ENCODE data around the gene SMIM5. TPM values are rescaled to one million over a fixed set of nuclear protein-coding genes. Genes with fewer than 3 reads are reported as not detected.

The SMIM5 gene
- total and polyA plus RNA-seq, 2 of the 13 experiments (the other 11 are each of a cell fraction or from before 2014, with no cell fraction given), result not detected

DNA sequence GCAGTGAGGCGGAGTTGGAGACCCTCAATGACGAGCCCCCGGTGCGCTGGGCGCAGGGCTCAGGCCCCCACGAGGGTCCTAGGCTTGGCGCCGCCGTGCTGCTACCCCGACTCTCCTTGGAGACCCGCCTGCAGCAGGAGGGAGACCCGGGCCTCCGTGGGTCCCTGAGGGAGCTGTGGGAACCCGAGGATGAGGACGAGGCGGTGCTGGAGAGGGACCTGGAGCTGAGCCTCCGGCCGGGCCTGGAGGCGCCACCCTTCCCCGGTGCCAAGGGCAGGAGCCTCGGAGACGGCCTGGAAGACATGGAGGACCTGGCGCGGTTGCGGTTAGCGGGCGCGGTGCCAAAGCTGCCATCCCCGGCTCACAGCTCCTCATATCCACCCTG lies 43.3 kb upstream of the SMIM5 start (continued):
- TF ChIP-seq TBL1XR1 (IDR thresholded peaks at IDR 0.05; ENCODE audit: borderline replicate concordance, low read length, partially characterized antibody) (no peak), ZNF768 (CRISPR knock-in tag; IDR thresholded peaks at IDR 0.05) (no peak; the same call in 1 of the 2 replicates), GABPB1 (CRISPR knock-in tag; IDR thresholded peaks at IDR 0.05) (peak; percentile 34; the same call in 1 of the 2 replicates), CC2D1A (CRISPR knock-in tag; IDR thresholded peaks at IDR 0.05) (no peak), TEAD2 (CRISPR knock-in tag; IDR thresholded peaks at IDR 0.05) (no peak), SP5 (CRISPR knock-in tag; IDR thresholded peaks at IDR 0.05; ENCODE audit: borderline replicate concordance, low read depth) (no peak), ZNF326 (CRISPR knock-in tag; IDR thresholded peaks at IDR 0.05; ENCODE audit: borderline replicate concordance) (no peak), FLYWCH1 (CRISPR knock-in tag; IDR thresholded peaks at IDR 0.05) (no peak), KDM1A (CRISPR knock-in tag; IDR thresholded peaks at IDR 0.05) (no peak), CEBPG (CRISPR knock-in tag; IDR thresholded peaks at IDR 0.05) (no peak), FOXC1 (CRISPR knock-in tag; IDR thresholded peaks at IDR 0.05; ENCODE audit: borderline replicate concordance) (0 out of 2 replicates have a peak, but pooled peaks have one; percentile 12), EED (CRISPR knock-in tag; IDR thresholded peaks at IDR 0.05) (no peak), RELA (CRISPR knock-in tag; IDR thresholded peaks at IDR 0.05) (no peak), GZF1 (CRISPR knock-in tag; IDR thresholded peaks at IDR 0.05) (no peak), MED13 (CRISPR knock-in tag; IDR thresholded peaks at IDR 0.05) (0 out of 2 replicates have a peak, but pooled peaks have one; percentile 30), ZNF530 (CRISPR knock-in tag; IDR thresholded peaks at IDR 0.05; ENCODE audit: low read depth) (no peak), AGO2 (optimal IDR thresholded peaks at IDR 0.05; ENCODE audit: low read depth, low read length) (peak; percentile 33), ZNF841 (CRISPR knock-in tag; IDR thresholded peaks at IDR 0.05; ENCODE audit: borderline replicate concordance) (no peak)
- TF ChIP-seq, protein P1, sequence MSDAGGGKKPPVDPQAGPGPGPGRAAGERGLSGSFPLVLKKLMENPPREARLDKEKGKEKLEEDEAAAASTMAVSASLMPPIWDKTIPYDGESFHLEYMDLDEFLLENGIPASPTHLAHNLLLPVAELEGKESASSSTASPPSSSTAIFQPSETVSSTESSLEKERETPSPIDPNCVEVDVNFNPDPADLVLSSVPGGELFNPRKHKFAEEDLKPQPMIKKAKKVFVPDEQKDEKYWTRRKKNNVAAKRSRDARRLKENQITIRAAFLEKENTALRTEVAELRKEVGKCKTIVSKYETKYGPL (CRISPR knock-in tag; IDR thresholded peaks at IDR 0.05), result no peak
- TF ChIP-seq, protein P2, sequence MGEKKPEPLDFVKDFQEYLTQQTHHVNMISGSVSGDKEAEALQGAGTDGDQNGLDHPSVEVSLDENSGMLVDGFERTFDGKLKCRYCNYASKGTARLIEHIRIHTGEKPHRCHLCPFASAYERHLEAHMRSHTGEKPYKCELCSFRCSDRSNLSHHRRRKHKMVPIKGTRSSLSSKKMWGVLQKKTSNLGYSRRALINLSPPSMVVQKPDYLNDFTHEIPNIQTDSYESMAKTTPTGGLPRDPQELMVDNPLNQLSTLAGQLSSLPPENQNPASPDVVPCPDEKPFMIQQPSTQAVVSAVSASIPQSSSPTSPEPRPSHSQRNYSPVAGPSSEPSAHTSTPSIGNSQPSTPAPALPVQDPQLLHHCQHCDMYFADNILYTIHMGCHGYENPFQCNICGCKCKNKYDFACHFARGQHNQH (CRISPR knock-in tag; IDR thresholded peaks at IDR 0.05), result no peak
- TF ChIP-seq, protein P3, sequence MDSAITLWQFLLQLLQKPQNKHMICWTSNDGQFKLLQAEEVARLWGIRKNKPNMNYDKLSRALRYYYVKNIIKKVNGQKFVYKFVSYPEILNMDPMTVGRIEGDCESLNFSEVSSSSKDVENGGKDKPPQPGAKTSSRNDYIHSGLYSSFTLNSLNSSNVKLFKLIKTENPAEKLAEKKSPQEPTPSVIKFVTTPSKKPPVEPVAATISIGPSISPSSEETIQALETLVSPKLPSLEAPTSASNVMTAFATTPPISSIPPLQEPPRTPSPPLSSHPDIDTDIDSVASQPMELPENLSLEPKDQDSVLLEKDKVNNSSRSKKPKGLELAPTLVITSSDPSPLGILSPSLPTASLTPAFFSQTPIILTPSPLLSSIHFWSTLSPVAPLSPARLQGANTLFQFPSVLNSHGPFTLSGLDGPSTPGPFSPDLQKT (CRISPR knock-in tag; IDR thresholded peaks at IDR 0.05; ENCODE audit: borderline replicate concordance), result no peak
- TF ChIP-seq, protein P4, sequence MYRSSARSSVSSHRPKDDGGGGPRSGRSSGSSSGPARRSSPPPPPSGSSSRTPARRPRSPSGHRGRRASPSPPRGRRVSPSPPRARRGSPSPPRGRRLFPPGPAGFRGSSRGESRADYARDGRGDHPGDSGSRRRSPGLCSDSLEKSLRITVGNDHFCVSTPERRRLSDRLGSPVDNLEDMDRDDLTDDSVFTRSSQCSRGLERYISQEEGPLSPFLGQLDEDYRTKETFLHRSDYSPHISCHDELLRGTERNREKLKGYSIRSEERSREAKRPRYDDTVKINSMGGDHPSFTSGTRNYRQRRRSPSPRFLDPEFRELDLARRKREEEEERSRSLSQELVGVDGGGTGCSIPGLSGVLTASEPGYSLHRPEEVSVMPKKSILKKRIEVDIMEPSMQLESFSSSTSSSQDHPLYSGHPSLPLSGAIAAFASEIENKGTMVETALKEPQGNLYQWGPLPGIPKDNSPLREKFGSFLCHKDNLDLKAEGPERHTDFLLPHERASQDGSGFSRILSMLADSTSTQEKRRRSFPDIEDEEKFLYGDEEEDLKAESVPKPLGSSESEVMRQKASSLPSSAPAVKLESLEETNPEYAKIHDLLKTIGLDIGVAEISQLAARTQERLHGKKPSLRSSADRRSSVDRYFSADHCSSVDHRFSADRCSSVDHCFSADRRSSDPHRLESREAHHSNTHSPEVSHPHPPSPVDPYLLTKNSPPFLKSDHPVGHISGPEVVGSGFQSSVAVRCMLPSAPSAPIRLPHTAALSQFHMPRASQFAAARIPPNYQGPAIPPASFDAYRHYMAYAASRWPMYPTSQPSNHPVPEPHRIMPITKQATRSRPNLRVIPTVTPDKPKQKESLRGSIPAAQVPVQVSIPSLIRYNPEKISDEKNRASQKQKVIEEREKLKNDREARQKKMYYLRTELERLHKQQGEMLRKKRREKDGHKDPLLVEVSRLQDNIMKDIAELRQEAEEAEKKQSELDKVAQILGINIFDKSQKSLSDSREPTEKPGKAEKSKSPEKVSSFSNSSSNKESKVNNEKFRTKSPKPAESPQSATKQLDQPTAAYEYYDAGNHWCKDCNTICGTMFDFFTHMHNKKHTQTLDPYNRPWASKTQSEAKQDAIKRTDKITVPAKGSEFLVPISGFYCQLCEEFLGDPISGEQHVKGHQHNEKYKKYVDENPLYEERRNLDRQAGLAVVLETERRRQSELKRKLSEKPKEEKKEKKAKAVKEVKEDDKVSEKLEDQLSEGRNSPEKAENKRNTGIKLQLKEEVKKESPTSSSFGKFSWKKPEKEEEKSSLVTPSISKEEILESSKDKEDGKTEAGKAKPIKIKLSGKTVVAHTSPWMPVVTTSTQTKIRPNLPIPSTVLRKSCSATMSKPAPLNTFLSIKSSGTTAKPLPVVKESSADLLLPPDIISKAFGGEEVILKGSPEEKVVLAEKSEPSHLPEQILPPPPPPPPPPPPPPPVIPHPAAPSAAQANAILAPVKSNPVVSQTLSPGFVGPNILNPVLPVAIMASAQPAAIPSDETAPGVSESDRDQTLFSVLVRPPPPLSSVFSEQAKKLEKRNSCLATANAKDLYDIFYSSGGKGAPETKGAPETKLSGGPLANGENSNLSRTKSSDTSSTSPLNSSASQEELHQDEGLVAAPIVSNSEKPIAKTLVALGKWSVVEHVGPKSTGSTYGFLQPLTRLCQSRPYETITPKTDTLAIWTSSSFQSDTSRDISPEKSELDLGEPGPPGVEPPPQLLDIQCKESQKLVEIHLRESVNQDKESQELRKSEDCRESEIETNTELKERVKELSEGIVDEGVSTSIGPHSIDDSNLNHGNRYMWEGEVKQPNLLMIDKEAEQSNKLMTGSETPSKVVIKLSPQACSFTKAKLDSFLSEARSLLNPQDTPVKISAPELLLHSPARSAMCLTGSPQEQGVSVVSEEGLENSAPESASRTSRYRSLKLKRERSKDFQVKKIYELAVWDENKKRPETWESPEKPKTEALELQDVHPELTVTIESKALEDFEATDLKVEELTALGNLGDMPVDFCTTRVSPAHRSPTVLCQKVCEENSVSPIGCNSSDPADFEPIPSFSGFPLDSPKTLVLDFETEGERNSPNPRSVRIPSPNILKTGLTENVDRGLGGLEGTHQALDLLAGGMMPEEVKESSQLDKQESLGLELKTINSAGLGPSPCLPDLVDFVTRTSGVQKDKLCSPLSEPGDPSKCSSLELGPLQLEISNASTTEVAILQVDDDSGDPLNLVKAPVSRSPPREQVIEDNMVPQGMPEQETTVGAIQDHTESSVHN (CRISPR knock-in tag; IDR thresholded peaks at IDR 0.05), result no peak

Measured in HepG2 (cell line).